ENCODE results near the gene NKIRAS2.

Gene NKIRAS2

GRCh38 chr17:42052346-42052877 lies 32.5 kb downstream of the NKIRAS2 start:
- H2AFZ ChIP-seq (ENCODE audit: low read depth, low read length, severe bottlenecking): no peak overlapping the region
- H3K4me2 ChIP-seq (ENCODE audit: low read depth, low read length, poor library complexity, severe bottlenecking): no peak overlapping the region
- no peak for TF ChIP-seq EZH2phosphoT487 (conservative IDR thresholded peaks at IDR 0.05; ENCODE audit: low read length)
- no peak for TF ChIP-seq CTCF (IDR thresholded peaks at IDR 0.05; ENCODE audit: insufficient read depth, low read length, poor library complexity, severe bottlenecking)
- no peaks in the 10 kb centered on the region for H4K20me1 ChIP-seq (ENCODE audit: low read depth, low read length)
- H3K79me2 ChIP-seq (ENCODE audit: insufficient read depth, low read length): no peaks in the 10 kb centered on the region
- no peaks in the 10 kb centered on the region for H3K36me3 ChIP-seq (ENCODE audit: low read length)
- no peak overlapping the region for H3K9ac ChIP-seq (ENCODE audit: low read length)
- no peaks in the 10 kb centered on the region for H3K9me3 ChIP-seq (ENCODE audit: insufficient read depth, low read length)
- no peaks in the 10 kb centered on the region for H3F3A ChIP-seq (ENCODE audit: insufficient read depth)
- no peaks in the 10 kb centered on the region for H3K27me3 ChIP-seq (ENCODE audit: low read length)
- no peak overlapping the region for H3K4me3 ChIP-seq (ENCODE audit: insufficient read depth, low read length, poor library complexity, severe bottlenecking)
- H3K9me2 ChIP-seq (replicated peaks; ENCODE audit: insufficient read depth, low read length): no peaks in the 10 kb centered on the region
- H3K27ac ChIP-seq (ENCODE audit: low read depth, low read length): no peak overlapping the region

GRCh38 chr17:42053731-42054500 lies 34.0 kb downstream of the NKIRAS2 start:
- H2AFZ ChIP-seq (ENCODE audit: low read depth, low read length, severe bottlenecking): no peak overlapping the region
- no peak overlapping the region for H3K9ac ChIP-seq (ENCODE audit: low read length)
- H3K27ac ChIP-seq (ENCODE audit: low read depth, low read length): no peak overlapping the region
- H3K79me2 ChIP-seq (ENCODE audit: insufficient read depth, low read length): no peaks in the 10 kb centered on the region
- H3K36me3 ChIP-seq (ENCODE audit: low read length): no peaks in the 10 kb centered on the region
- H3K27me3 ChIP-seq (ENCODE audit: low read length): no peaks in the 10 kb centered on the region
- no peaks in the 10 kb centered on the region for H3K9me2 ChIP-seq (replicated peaks; ENCODE audit: insufficient read depth, low read length)
- no peaks in the 10 kb centered on the region for H4K20me1 ChIP-seq (ENCODE audit: low read depth, low read length)
- H3F3A ChIP-seq (ENCODE audit: insufficient read depth): no peaks in the 10 kb centered on the region
- H3K4me2 ChIP-seq (ENCODE audit: low read depth, low read length, poor library complexity, severe bottlenecking): no peak overlapping the region
- H3K4me3 ChIP-seq (ENCODE audit: insufficient read depth, low read length, poor library complexity, severe bottlenecking): no peak overlapping the region
- TF ChIP-seq EZH2phosphoT487 (conservative IDR thresholded peaks at IDR 0.05; ENCODE audit: low read length) (no peak), CTCF (IDR thresholded peaks at IDR 0.05; ENCODE audit: insufficient read depth, low read length, poor library complexity, severe bottlenecking) (no peak)
- no peaks in the 10 kb centered on the region for H3K9me3 ChIP-seq (ENCODE audit: insufficient read depth, low read length)

GRCh38 chr17:42055027-42055426 lies 35.1 kb downstream of the NKIRAS2 start:
- H3K36me3 ChIP-seq (ENCODE audit: low read length): no peaks in the 10 kb centered on the region
- no peaks in the 10 kb centered on the region for H4K20me1 ChIP-seq (ENCODE audit: low read depth, low read length)
- TF ChIP-seq CTCF (IDR thresholded peaks at IDR 0.05; ENCODE audit: insufficient read depth, low read length, poor library complexity, severe bottlenecking) (no peak), EZH2phosphoT487 (conservative IDR thresholded peaks at IDR 0.05; ENCODE audit: low read length) (no peak)
- no peak overlapping the region for H3K4me3 ChIP-seq (ENCODE audit: insufficient read depth, low read length, poor library complexity, severe bottlenecking)
- H3K9me2 ChIP-seq (replicated peaks; ENCODE audit: insufficient read depth, low read length): no peaks in the 10 kb centered on the region
- H3K79me2 ChIP-seq (ENCODE audit: insufficient read depth, low read length): no peaks in the 10 kb centered on the region
- H3F3A ChIP-seq (ENCODE audit: insufficient read depth): no peaks in the 10 kb centered on the region
- no peak overlapping the region for H2AFZ ChIP-seq (ENCODE audit: low read depth, low read length, severe bottlenecking)
- no peak overlapping the region for H3K4me2 ChIP-seq (ENCODE audit: low read depth, low read length, poor library complexity, severe bottlenecking)
- H3K27ac ChIP-seq (ENCODE audit: low read depth, low read length): no peak overlapping the region
- no peaks in the 10 kb centered on the region for H3K27me3 ChIP-seq (ENCODE audit: low read length)
- no peak overlapping the region for H3K9ac ChIP-seq (ENCODE audit: low read length)
- H3K9me3 ChIP-seq (ENCODE audit: insufficient read depth, low read length): no peaks in the 10 kb centered on the region

All from SU-DHL-6 (cell line).